Neural cell (in vitro differentiated cells): ENCODE data around the gene ALDH7A1. TPM values are rescaled to one million over a fixed set of nuclear protein-coding genes. Genes with fewer than 3 reads are reported as not detected.

Experiments used
- H2AFZ ChIP-seq: fragments of 200-600, 300-800 bp; sonication (generic), shearing (Covaris generic); 2 replicates; pipeline ENCODE4 v1.6.0; 2014; ENCODE audit warnings: low read depth, mild to moderate bottlenecking, antibody characterized with exemption, low read length, moderate library complexity
- H3F3A ChIP-seq: fragments of 200-600 bp; shearing (Covaris generic); 2 replicates; pipeline ENCODE4 v1.6.1; 2016; ENCODE audit warnings: mild to moderate bottlenecking, moderate library complexity, mixed read lengths, antibody characterized with exemption, low read length; ENCODE audit not compliant: insufficient read depth, poor library complexity, severe bottlenecking
- H3K27ac ChIP-seq: fragments of 200-600, 300-800 bp; sonication (generic), shearing (Covaris generic); 2 replicates; pipeline ENCODE4 v1.5.1; 2014; ENCODE audit warnings: mild to moderate bottlenecking, low read length, moderate library complexity
- H3K27me3 ChIP-seq: fragments of 300-800, 200-600 bp; sonication (generic), shearing (Covaris generic); 2 replicates; pipeline ENCODE4 v1.6.0; 2014; ENCODE audit warnings: mild to moderate bottlenecking, low read depth, low read length, moderate library complexity; ENCODE audit not compliant: insufficient read depth
- H3K36me3 ChIP-seq: fragments of 300-800, 200-600 bp; sonication (generic), shearing (Covaris generic); 2 replicates; pipeline ENCODE4 v1.5.1; 2014; ENCODE audit warnings: mild to moderate bottlenecking, antibody characterized with exemption, low read length, moderate library complexity; ENCODE audit not compliant: insufficient read depth
- H3K4me2 ChIP-seq: fragments of 300-800, 200-600 bp; sonication (generic), shearing (Covaris generic); 2 replicates; pipeline ENCODE4 v1.6.0; 2014; ENCODE audit warnings: mild to moderate bottlenecking, low read length
- H3K4me3 ChIP-seq: fragments of 300-800, 200-600 bp; sonication (generic), shearing (Covaris generic); 2 replicates; pipeline ENCODE4 v1.5.1; 2014; ENCODE audit warnings: mild to moderate bottlenecking, low read length, moderate library complexity
- H3K79me2 ChIP-seq: fragments of 200-600 bp; shearing (Covaris generic); replicated peaks from 2 replicates; pipeline ENCODE4 v1.6.0; 2014; ENCODE audit warnings: mild to moderate bottlenecking, low read length, moderate library complexity; ENCODE audit not compliant: insufficient read depth
- H3K9ac ChIP-seq: fragments of 300-800, 200-600 bp; sonication (generic), shearing (Covaris generic); 2 replicates; pipeline ENCODE4 v1.6.1; 2016; ENCODE audit warnings: mild to moderate bottlenecking, low read length, mixed read lengths
- H3K9me2 ChIP-seq: fragments of 200-600 bp; shearing (Covaris generic); 2 replicates; pipeline ENCODE4 v1.6.1; 2016; ENCODE audit warnings: mild to moderate bottlenecking, low read length, mixed read lengths; ENCODE audit not compliant: insufficient read depth
- H3K9me3 ChIP-seq: fragments of 200-600, 300-800 bp; sonication (generic), shearing (Covaris generic); 2 replicates; pipeline ENCODE4 v1.6.1; 2016; ENCODE audit warnings: mild to moderate bottlenecking, mixed run types, low read length, moderate library complexity, mixed read lengths
- H4K20me1 ChIP-seq: fragments of 200-600 bp; shearing (Covaris generic); 2 replicates; pipeline ENCODE4 v1.6.1; 2016; ENCODE audit warnings: mild to moderate bottlenecking, mixed run types; ENCODE audit not compliant: insufficient read depth
- EP300 ChIP-seq: fragments of 450-650 bp; conservative IDR thresholded peaks from 2 replicates; pipeline ENCODE4 v1.6.1; 2014; ENCODE audit warnings: antibody characterized with exemption, mild to moderate bottlenecking, moderate library complexity; ENCODE audit not compliant: poor library complexity, severe bottlenecking
- EZH2 ChIP-seq: fragments of 200-600, 300-800 bp; shearing (Covaris generic), sonication (generic); IDR thresholded peaks from 2 replicates; pipeline ENCODE4 v1.6.1; 2014; ENCODE audit warnings: antibody characterized with exemption, low read length, borderline replicate concordance, mild to moderate bottlenecking; ENCODE audit not compliant: insufficient read depth, poor library complexity, severe bottlenecking
- MXI1 ChIP-seq: fragments of 450-650 bp; conservative IDR thresholded peaks from 2 replicates; pipeline ENCODE4 v1.6.1; 2014; ENCODE audit warnings: antibody characterized with exemption, mild to moderate bottlenecking; ENCODE audit not compliant: poor library complexity, severe bottlenecking
- POLR2AphosphoS5 ChIP-seq: IDR thresholded peaks from 2 replicates; pipeline ENCODE4 v1.6.1; 2012
- RAD21 ChIP-seq: fragments of 450-650 bp; conservative IDR thresholded peaks from 2 replicates; pipeline ENCODE4 v1.6.1; 2014; ENCODE audit warnings: antibody characterized with exemption, mild to moderate bottlenecking, moderate library complexity
- SMC3 ChIP-seq: fragments of 450-650 bp; conservative IDR thresholded peaks from 2 replicates; pipeline ENCODE4 v1.6.1; 2014; ENCODE audit warnings: antibody characterized with exemption, mild to moderate bottlenecking, moderate library complexity; ENCODE audit not compliant: poor library complexity
- TAF1 ChIP-seq: IDR thresholded peaks from 2 replicates; pipeline ENCODE4 v1.6.1; 2012; ENCODE audit warnings: low read depth
- polyA plus RNA-seq: library from polyadenylated mRNA; depleted of rRNA; stranded (reverse); fragments of >200 nt; gene quantifications from 2 replicates; pipeline ENCODE4 v1.2.3, GENCODE V29; 2014
- TF ChIP-seq, protein P1 (sequence below): IDR thresholded peaks from 2 replicates; pipeline ENCODE4 v1.6.1; 2012; ENCODE audit warnings: borderline replicate concordance
- TF ChIP-seq, protein P2 (sequence below): fragments of 450-650 bp; IDR thresholded peaks from 2 replicates; pipeline ENCODE4 v1.5.1; 2014; ENCODE audit warnings: antibody characterized with exemption, mild to moderate bottlenecking, moderate library complexity; ENCODE audit not compliant: poor library complexity, severe bottlenecking

The ALDH7A1 gene
- polyA plus RNA-seq, 1 donor from 2014 or later, result 23.4 TPM

DNA sequence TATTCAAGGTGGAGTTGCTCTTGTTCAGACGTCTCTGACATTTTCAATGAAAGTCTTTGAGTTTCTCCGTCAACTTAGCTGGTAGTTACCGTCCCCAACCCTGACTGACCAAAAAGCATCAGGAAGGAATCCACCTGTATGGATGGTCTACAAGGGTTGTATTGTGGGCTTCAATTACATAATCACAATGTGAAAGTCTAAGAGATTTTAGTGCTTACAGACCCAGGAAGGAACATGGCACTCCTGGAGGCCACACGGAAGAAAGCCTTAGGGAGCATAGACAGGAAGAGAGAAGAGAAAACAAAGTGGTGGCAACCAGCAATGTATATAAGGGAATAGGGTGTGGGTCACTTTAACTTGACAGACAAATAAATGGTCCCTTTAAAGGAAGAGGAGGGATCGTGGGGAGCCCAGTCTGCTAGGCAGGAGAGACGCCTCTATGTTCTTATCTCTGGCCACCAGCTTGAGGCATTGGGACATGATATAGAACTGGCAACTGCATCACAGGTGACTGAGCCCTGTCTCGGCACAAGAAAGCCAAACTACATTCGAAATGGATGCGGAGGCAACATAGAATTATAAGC lies 80.4 kb downstream of the ALDH7A1 start:
- Histone ChIP-seq H2AFZ (no peak overlapping the region), H3K27me3 (no peaks in the 10 kb centered on the region), H3K4me2 (no peak overlapping the region), H3F3A (no peaks in the 10 kb centered on the region), H3K36me3 (no peaks in the 10 kb centered on the region), H4K20me1 (no peaks in the 10 kb centered on the region), H3K9ac (no peak overlapping the region), H3K79me2 (no peaks in the 10 kb centered on the region), H3K27ac (no peak overlapping the region), H3K4me3 (no peak overlapping the region), H3K9me3 (no peaks in the 10 kb centered on the region), H3K9me2 (no peaks in the 10 kb centered on the region)
- no peak for TF ChIP-seq SMC3

GRCh38 chr5:126514131-126514557 lies 80.9 kb downstream of the ALDH7A1 start:
- H3K4me2 ChIP-seq, result no peak overlapping the region
- no peaks in the 10 kb centered on the region for H3K9me3 ChIP-seq
- no peaks in the 10 kb centered on the region for H3K27me3 ChIP-seq
- H3K4me3 ChIP-seq, result no peak overlapping the region
- H4K20me1 ChIP-seq, result no peaks in the 10 kb centered on the region
- H3K27ac ChIP-seq, result no peak overlapping the region
- H3K9ac ChIP-seq, result no peak overlapping the region
- no peaks in the 10 kb centered on the region for H3F3A ChIP-seq
- no peaks in the 10 kb centered on the region for H3K79me2 ChIP-seq
- no peaks in the 10 kb centered on the region for H3K36me3 ChIP-seq
- H3K9me2 ChIP-seq, result no peaks in the 10 kb centered on the region
- no peak overlapping the region for H2AFZ ChIP-seq
- TF ChIP-seq, protein P1, sequence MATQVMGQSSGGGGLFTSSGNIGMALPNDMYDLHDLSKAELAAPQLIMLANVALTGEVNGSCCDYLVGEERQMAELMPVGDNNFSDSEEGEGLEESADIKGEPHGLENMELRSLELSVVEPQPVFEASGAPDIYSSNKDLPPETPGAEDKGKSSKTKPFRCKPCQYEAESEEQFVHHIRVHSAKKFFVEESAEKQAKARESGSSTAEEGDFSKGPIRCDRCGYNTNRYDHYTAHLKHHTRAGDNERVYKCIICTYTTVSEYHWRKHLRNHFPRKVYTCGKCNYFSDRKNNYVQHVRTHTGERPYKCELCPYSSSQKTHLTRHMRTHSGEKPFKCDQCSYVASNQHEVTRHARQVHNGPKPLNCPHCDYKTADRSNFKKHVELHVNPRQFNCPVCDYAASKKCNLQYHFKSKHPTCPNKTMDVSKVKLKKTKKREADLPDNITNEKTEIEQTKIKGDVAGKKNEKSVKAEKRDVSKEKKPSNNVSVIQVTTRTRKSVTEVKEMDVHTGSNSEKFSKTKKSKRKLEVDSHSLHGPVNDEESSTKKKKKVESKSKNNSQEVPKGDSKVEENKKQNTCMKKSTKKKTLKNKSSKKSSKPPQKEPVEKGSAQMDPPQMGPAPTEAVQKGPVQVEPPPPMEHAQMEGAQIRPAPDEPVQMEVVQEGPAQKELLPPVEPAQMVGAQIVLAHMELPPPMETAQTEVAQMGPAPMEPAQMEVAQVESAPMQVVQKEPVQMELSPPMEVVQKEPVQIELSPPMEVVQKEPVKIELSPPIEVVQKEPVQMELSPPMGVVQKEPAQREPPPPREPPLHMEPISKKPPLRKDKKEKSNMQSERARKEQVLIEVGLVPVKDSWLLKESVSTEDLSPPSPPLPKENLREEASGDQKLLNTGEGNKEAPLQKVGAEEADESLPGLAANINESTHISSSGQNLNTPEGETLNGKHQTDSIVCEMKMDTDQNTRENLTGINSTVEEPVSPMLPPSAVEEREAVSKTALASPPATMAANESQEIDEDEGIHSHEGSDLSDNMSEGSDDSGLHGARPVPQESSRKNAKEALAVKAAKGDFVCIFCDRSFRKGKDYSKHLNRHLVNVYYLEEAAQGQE, result no peak
- TF ChIP-seq TAF1 (no peak), SMC3 (no peak), POLR2AphosphoS5 (no peak), RAD21 (no peak), EP300 (no peak), EZH2 (no peak), MXI1 (no peak)
- TF ChIP-seq, protein P2, sequence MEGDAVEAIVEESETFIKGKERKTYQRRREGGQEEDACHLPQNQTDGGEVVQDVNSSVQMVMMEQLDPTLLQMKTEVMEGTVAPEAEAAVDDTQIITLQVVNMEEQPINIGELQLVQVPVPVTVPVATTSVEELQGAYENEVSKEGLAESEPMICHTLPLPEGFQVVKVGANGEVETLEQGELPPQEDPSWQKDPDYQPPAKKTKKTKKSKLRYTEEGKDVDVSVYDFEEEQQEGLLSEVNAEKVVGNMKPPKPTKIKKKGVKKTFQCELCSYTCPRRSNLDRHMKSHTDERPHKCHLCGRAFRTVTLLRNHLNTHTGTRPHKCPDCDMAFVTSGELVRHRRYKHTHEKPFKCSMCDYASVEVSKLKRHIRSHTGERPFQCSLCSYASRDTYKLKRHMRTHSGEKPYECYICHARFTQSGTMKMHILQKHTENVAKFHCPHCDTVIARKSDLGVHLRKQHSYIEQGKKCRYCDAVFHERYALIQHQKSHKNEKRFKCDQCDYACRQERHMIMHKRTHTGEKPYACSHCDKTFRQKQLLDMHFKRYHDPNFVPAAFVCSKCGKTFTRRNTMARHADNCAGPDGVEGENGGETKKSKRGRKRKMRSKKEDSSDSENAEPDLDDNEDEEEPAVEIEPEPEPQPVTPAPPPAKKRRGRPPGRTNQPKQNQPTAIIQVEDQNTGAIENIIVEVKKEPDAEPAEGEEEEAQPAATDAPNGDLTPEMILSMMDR, result no peak
